GM12891 (cell line): Measurements from ENCODE around the gene SMAD9.

Experiments used
- POLR2A ChIP-seq: IDR thresholded peaks from 2 replicates; pipeline ENCODE4 v1.6.1; 2011; ENCODE audit warnings: low read depth, low read length, control low read depth
- POLR2AphosphoS5 ChIP-seq: IDR thresholded peaks from 2 replicates; pipeline ENCODE4 v1.6.1; 2011; ENCODE audit warnings: low read depth, low read length, control low read depth
- SPI1 ChIP-seq: IDR thresholded peaks from 2 replicates; pipeline ENCODE4 v1.6.1; 2011; ENCODE audit warnings: low read depth, low read length, control low read depth

GRCh38 chr13:36813225-36813624, 106.8 kb downstream of the SMAD9 start:
- TF ChIP-seq POLR2AphosphoS5 (no peak), POLR2A (no peak), SPI1 (no peak)
